GM21367 (cell line): ENCODE data around the gene EPHA1.
"Not testable (repeated sequence)": the region's sequence is repeated elsewhere in the genome, so short reads cannot be mapped to it uniquely, and the experiment has no call there.

Source experiments
- ATAC-seq: cut with Tn5 transposase; IDR thresholded peaks from one replicate; pipeline ENCODE4 v1.9.1; 2021; ENCODE audit not compliant: unreplicated experiment

The EPHA1 gene

GRCh38 chr7:143431109-143431508 lies 22.5 kb upstream of the EPHA1 start:
- ATAC-seq = no peak

- no peak for ATAC-seq
These were observed 21.4 kb upstream of the EPHA1 start for GRCh38 chr7:143429770-143430698.

- ATAC-seq = no peak
These were observed 18.0 kb upstream of the EPHA1 start for GRCh38 chr7:143426479-143427142.

GRCh38 chr7:143424476-143424875 lies 15.8 kb upstream of the EPHA1 start:
- not testable (repeated sequence) for ATAC-seq

- no peak for ATAC-seq
These were observed 13.4 kb upstream of the EPHA1 start for GRCh38 chr7:143422033-143422432.

- not testable (repeated sequence) for ATAC-seq
These were observed 12.0 kb upstream of the EPHA1 start for GRCh38 chr7:143420624-143421023.

GRCh38 chr7:143419880-143420279 lies 11.2 kb upstream of the EPHA1 start:
- no peak for ATAC-seq

- no peak for ATAC-seq
These were observed 10.2 kb upstream of the EPHA1 start for GRCh38 chr7:143418681-143419458.

GRCh38 chr7:143417734-143418383 lies 9.2 kb upstream of the EPHA1 start:
- ATAC-seq = no peak

GRCh38 chr7:143416565-143417149 lies 8.0 kb upstream of the EPHA1 start:
- peak; percentile 71 for ATAC-seq

GRCh38 chr7:143415742-143416397 lies 7.2 kb upstream of the EPHA1 start:
- no peak for ATAC-seq

GRCh38 chr7:143415209-143415608 lies 6.6 kb upstream of the EPHA1 start:
- ATAC-seq = not testable (repeated sequence)

- ATAC-seq = no peak
These were observed 4.5 kb upstream of the EPHA1 start for GRCh38 chr7:143413123-143413522.

- ATAC-seq = no peak
These were observed 3.5 kb upstream of the EPHA1 start for GRCh38 chr7:143411976-143412708.

- ATAC-seq = no peak
These were observed 1.9 kb upstream of the EPHA1 start for GRCh38 chr7:143410521-143411004.

- no peak for ATAC-seq
These were observed 387 bp downstream of the EPHA1 start for GRCh38 chr7:143408252-143408685.

GRCh38 chr7:143407287-143408251 lies 1.1 kb downstream of the EPHA1 start:
- no peak for ATAC-seq

GRCh38 chr7:143406002-143406357 lies 2.7 kb downstream of the EPHA1 start:
- ATAC-seq = no peak
